ENCODE data around the gene AKIP1.

AKIP1 gene

GRCh38 chr11:8959546-8960166, 48.7 kb downstream of the AKIP1 start:
- FAIRE-seq (peak; percentile 76), DNase-seq (ENCODE audit: insufficient read length, low spot score) (peak; percentile 73)
- no peak for TF ChIP-seq POLR2A (IDR thresholded peaks at IDR 0.05; ENCODE audit: low read depth, low read length)

GRCh38 chr11:8961401-8961800, 50.4 kb downstream of the AKIP1 start:
- FAIRE-seq (no peak), DNase-seq (ENCODE audit: insufficient read length, low spot score) (no peak)
- TF ChIP-seq POLR2A (IDR thresholded peaks at IDR 0.05; ENCODE audit: low read depth, low read length) = no peak

GRCh38 chr11:8962841-8963240, 51.9 kb downstream of the AKIP1 start:
- FAIRE-seq (no peak), DNase-seq (ENCODE audit: insufficient read length, low spot score) (no peak)
- no peak for TF ChIP-seq POLR2A (IDR thresholded peaks at IDR 0.05; ENCODE audit: low read depth, low read length)

- no peak; the same call in 1 of the 2 replicates for TF ChIP-seq POLR2A (IDR thresholded peaks at IDR 0.05; ENCODE audit: low read depth, low read length)
- FAIRE-seq = no peak
- peak; percentile 93 for DNase-seq (ENCODE audit: insufficient read length, low spot score)
Observed at GRCh38 chr11:8963569-8964323, 52.8 kb downstream of the AKIP1 start.

GRCh38 chr11:8964324-8965320, 53.6 kb downstream of the AKIP1 start, which contains the start of gene TMEM9B:
TSS of gene TMEM9B (minus strand) at chr11:8964442. CDS start at chr11:8964313, 129 bp downstream.
- peak; percentile 90 for FAIRE-seq

GRCh38 chr11:8967184-8967583, 56.2 kb downstream of the AKIP1 start:
- DNase-seq (ENCODE audit: insufficient read length, low spot score) (no peak), FAIRE-seq (no peak)
- TF ChIP-seq POLR2A (IDR thresholded peaks at IDR 0.05; ENCODE audit: low read depth, low read length) = no peak

More at GRCh38 chr11:8964324-8965320, 53.6 kb downstream of the AKIP1 start, which contains the start of gene TMEM9B:
- peak; percentile 73 for TF ChIP-seq POLR2A (IDR thresholded peaks at IDR 0.05; ENCODE audit: low read depth, low read length)
- DNase-seq (ENCODE audit: insufficient read length, low spot score) = peak; percentile 98
